Measurements from ENCODE around the gene MYLK3. TPM values are rescaled to one million over a fixed set of nuclear protein-coding genes. Genes with fewer than 3 reads are reported as not detected.

Gene MYLK3
- total and polyA plus RNA-seq, 8 donors, result 0.11 to 0.37 (median 0.19) TPM

DNA sequence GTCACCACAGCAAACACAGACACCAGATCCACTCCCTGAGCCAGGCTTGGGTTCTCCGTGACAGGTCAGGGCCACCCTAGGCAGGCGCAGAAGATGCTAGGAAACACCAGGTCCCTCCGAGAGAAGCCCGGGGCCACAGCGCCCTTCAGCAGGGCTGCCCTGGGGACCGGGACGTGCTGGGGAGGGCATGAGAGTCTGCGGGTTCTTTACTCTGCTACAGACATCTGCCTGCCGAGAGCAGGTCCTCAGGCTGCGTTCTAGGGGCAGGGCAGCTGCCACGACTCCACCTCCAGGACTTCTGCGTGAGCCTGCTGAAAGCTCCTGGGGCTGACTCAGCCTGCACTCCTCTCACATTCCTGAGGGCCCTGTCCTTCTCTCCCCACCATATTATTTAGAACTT, 11.4 kb downstream of the MYLK3 start:
- FAIRE-seq, result no peak

DNA sequence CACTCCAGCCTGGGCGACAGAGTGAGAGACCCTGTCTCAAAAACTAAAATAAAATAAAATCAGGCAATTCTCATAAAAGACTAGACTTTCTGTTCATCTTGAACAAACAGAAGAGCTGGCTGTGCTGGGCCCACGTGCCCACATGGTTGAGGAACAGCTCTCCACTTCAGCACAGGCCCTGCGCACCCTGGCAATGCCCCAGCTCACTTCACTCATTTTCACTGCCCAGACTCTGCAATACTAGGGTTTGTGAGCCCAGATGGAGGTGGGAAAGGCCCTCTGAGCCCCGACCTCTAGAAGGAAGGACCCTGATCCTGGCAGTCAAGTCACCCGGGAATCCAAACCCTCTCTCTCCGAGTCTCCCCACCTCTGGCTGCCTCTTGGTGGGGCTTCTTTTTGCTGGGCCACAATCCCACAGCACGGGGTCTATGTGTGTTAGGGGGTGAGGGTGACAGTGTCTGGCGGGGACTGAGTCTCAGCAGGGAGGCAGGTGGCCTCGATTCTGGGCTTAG, 14.8 kb downstream of the MYLK3 start:
- no peak for ATAC-seq
- TF ChIP-seq CTCF (IDR thresholded peaks at IDR 0.05), result no peak
- Histone ChIP-seq H3K27ac (no peak overlapping the region), H3K4me3 (no peak overlapping the region), H3K27me3 (no peaks in the 10 kb centered on the region), H3K4me1 (no peaks in the 10 kb centered on the region), H3K36me3 (no peaks in the 10 kb centered on the region), H3K9me3 (no peaks in the 10 kb centered on the region)
- 67 to 73% methylated on average over 9 of the region's 9 CpGs for WGBS, 2 donors
- intact Hi-C loops (cut with DNase I), result no loop called here
- no peak for DNase-seq
- no peak for FAIRE-seq

More for the DNA sequence above, 11.4 kb downstream of the MYLK3 start:
- H3K27me3 ChIP-seq, result no peaks in the 10 kb centered on the region
- DNase-seq (no peak), ATAC-seq (no peak)
- TF ChIP-seq CTCF (IDR thresholded peaks at IDR 0.05), result no peak
- WGBS, 2 donors, result 60 to 66% methylated on average over 12 of the region's 12 CpGs
- no peaks in the 10 kb centered on the region for H3K9me3 ChIP-seq
- H3K4me1 ChIP-seq, result no peaks in the 10 kb centered on the region
- H3K4me3 ChIP-seq, result no peak overlapping the region
- no peak overlapping the region for H3K27ac ChIP-seq
- intact Hi-C loops (cut with DNase I), result no loop called here
- H3K36me3 ChIP-seq, result no peaks in the 10 kb centered on the region

GRCh38 chr16:46732561-46732960, 15.6 kb downstream of the MYLK3 start:
- no peaks in the 10 kb centered on the region for H3K36me3 ChIP-seq
- DNase-seq (no peak), FAIRE-seq (no peak), ATAC-seq (no peak)
- intact Hi-C loops (cut with DNase I), result no loop called here
- WGBS, 2 donors, result 65 to 76% methylated on average over 4 of the region's 4 CpGs
- no peaks in the 10 kb centered on the region for H3K4me1 ChIP-seq
- no peak overlapping the region for H3K27ac ChIP-seq
- TF ChIP-seq CTCF (IDR thresholded peaks at IDR 0.05), result no peak
- no peaks in the 10 kb centered on the region for H3K9me3 ChIP-seq
- no peak overlapping the region for H3K4me3 ChIP-seq
- H3K27me3 ChIP-seq, result no peaks in the 10 kb centered on the region

- FAIRE-seq, result no peak
- TF ChIP-seq CTCF (IDR thresholded peaks at IDR 0.05), result no peak
Observed at GRCh38 chr16:46731691-46732555, 16.2 kb downstream of the MYLK3 start.

More at GRCh38 chr16:46731691-46732555, 16.2 kb downstream of the MYLK3 start:
- ATAC-seq, result no peak
- no peaks in the 10 kb centered on the region for H3K4me1 ChIP-seq
- no peak for DNase-seq
- no peak overlapping the region for H3K27ac ChIP-seq
- no peak overlapping the region for H3K4me3 ChIP-seq
- no peaks in the 10 kb centered on the region for H3K9me3 ChIP-seq
- H3K36me3 ChIP-seq, result no peaks in the 10 kb centered on the region
- intact Hi-C loops (cut with DNase I), result no loop called here
- WGBS, 2 donors, result 73 to 77% methylated on average over 22 to 23 of the region's 23 CpGs
- H3K27me3 ChIP-seq, result no peaks in the 10 kb centered on the region

Data from pancreas (tissue), 10 donors.